Ascending aorta (tissue), 2 donors: ENCODE measurements around the gene MEGF8. TPM values are rescaled to one million over a fixed set of nuclear protein-coding genes. Genes with fewer than 3 reads are reported as not detected.

Experiments
- DNase-seq, 2 donors: peaks; one replicate each; pipeline ENCODE4 v3.0.0-alpha.2; 2019; ENCODE audit warnings: low spot score in 2 of 2
- H3K27ac ChIP-seq, 2 donors: fragments of 200-600 bp; sonication (generic); one replicate each; pipeline ENCODE4 v1.5.1; 2016 to 2017; ENCODE audit warnings: mild to moderate bottlenecking in 1 of 2
- H3K27me3 ChIP-seq: fragments of 200-600 bp; sonication (generic); one replicate; pipeline ENCODE4 v1.5.1; 2017
- H3K36me3 ChIP-seq, 2 donors: fragments of 200-600 bp; sonication (generic); one replicate each; pipeline ENCODE4 v1.5.1; 2016
- H3K4me1 ChIP-seq, 2 donors: fragments of 200-600 bp; sonication (generic); one replicate each; pipeline ENCODE4 v1.5.1; 2016 to 2017; ENCODE audit warnings: mild to moderate bottlenecking in 1 of 2
- H3K4me3 ChIP-seq, 2 donors: fragments of 200-600 bp; sonication (generic); one replicate each; pipeline ENCODE4 v1.5.1; 2016 to 2017; ENCODE audit warnings: mild to moderate bottlenecking in 1 of 2
- H3K9me3 ChIP-seq, 2 donors: fragments of 200-600 bp; sonication (generic); one replicate each; pipeline ENCODE4 v1.5.1; 2016
- intact Hi-C: fragments of 100-400 bp; cut with DNase I; formaldehyde crosslinking; loops from one replicate; pipeline ENCODE4 v1.15.1; 2023
- total RNA-seq: library from RNA; depleted of rRNA; stranded (reverse); fragments of >200 nt; gene quantifications from one replicate; pipeline ENCODE4 v1.1.0, GENCODE V29; 2016
- TF ChIP-seq, protein P1 (sequence below), 3 experiments: fragments of 200-600 bp in 2 of 3; fragments of 450-650 bp in 1 of 3; sonication (generic) in 2 of 3; IDR thresholded peaks; one replicate each; pipeline ENCODE4 v1.5.1; 2016 to 2019; ENCODE audit warnings: antibody characterized with exemption in 3 of 3, mild to moderate bottlenecking in 1 of 3, moderate library complexity in 1 of 3

MEGF8 gene
- total RNA-seq, 1 donor from 2014 or later = 61.8 TPM

DNA sequence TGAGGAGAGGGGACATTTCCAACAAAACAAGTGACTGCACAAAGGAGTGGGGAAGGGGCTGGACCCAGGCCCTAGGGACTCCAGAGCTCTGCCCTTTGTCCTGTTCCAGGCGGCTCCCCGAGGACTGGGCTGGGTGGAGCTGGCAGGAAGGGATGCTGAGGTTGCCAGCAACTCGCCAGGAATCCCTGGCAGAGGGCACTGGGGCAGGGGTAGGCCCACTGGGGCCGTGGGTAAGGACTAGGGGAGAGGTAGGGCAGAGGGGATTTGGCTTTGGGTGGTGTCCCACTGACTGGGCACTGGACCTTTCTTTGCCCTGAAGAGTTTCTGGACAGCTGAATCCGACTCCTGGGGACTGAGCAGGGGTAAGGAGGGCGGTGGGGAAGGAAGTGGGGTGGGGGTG lies 93.9 kb downstream of the MEGF8 start:
- Histone ChIP-seq H3K4me3 (no peak overlapping the region), H3K4me1 (peaks cover 0 to 13% of the 10 kb centered on the region in 2 donors), H3K9me3 (no peaks in the 10 kb centered on the region), H3K27me3 (no peaks in the 10 kb centered on the region), H3K27ac (no peak overlapping the region), H3K36me3 (no peaks in the 10 kb centered on the region)
- TF ChIP-seq, protein P1, sequence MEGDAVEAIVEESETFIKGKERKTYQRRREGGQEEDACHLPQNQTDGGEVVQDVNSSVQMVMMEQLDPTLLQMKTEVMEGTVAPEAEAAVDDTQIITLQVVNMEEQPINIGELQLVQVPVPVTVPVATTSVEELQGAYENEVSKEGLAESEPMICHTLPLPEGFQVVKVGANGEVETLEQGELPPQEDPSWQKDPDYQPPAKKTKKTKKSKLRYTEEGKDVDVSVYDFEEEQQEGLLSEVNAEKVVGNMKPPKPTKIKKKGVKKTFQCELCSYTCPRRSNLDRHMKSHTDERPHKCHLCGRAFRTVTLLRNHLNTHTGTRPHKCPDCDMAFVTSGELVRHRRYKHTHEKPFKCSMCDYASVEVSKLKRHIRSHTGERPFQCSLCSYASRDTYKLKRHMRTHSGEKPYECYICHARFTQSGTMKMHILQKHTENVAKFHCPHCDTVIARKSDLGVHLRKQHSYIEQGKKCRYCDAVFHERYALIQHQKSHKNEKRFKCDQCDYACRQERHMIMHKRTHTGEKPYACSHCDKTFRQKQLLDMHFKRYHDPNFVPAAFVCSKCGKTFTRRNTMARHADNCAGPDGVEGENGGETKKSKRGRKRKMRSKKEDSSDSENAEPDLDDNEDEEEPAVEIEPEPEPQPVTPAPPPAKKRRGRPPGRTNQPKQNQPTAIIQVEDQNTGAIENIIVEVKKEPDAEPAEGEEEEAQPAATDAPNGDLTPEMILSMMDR (IDR thresholded peaks at IDR 0.05) = no peak
- DNase-seq = no peak
- intact Hi-C loops = no loop called here

DNA sequence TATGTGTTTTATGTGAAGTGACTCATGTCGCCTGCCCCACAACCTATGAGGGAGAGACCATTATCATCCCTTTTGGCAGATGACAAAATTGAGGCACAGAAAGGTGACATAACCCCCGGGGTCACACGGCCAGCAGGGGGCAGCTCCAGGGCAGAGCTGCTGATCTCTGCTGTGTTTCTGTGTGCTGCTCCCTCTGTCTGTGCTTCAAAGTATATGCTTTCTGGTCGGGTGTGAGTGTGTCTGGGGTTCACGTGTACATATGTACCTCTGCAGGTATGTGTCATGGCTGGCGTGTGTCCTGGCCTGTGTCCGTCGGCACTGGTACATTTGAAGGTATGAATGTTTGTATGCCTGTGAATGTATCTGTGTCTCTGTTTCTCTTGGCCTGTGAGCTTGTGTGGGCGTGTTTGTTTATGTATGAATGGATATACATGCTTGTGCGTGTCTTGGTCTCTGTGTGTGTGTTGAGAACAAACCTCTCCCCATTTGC lies 94.7 kb downstream of the MEGF8 start:
- DNase-seq = no peak
- no peak overlapping the region for H3K27ac ChIP-seq
- H3K9me3 ChIP-seq = no peaks in the 10 kb centered on the region
- intact Hi-C loops = no loop called here
- no peak overlapping the region for H3K4me3 ChIP-seq
- peaks cover 0 to 14% of the 10 kb centered on the region in 2 donors for H3K4me1 ChIP-seq
- TF ChIP-seq, protein P1 (IDR thresholded peaks at IDR 0.05) = peak; percentile 10 to 32 (median 26)
- H3K36me3 ChIP-seq = no peaks in the 10 kb centered on the region
- H3K27me3 ChIP-seq = no peaks in the 10 kb centered on the region

DNA sequence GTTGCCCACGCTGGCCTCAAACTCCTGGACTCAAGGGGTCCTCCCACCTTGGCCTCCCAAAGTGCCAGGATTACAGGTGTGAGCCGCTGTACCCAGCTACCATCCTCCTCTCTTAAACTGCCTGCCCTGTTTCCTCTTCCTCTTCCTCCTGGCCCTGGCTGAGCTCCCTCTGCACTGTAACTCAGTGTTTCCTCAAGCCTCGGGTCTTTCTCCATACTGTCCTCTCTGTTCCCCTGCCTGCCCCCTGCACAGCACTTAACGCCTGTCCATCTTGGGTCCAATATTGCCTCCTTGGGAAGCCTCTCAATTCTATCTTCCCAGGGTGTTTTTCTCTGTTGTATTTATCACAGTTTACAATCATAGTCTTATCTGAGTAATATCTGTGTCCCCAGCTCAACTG lies 95.7 kb downstream of the MEGF8 start:
- DNase-seq = peak in 1 of 2 donors; percentile 58
- H3K4me1 ChIP-seq = peaks cover 0 to 14% of the 10 kb centered on the region in 2 donors
- H3K9me3 ChIP-seq = no peaks in the 10 kb centered on the region
- H3K27me3 ChIP-seq = no peaks in the 10 kb centered on the region
- intact Hi-C loops = no loop called here
- H3K4me3 ChIP-seq = no peak overlapping the region
- H3K27ac ChIP-seq = no peak overlapping the region
- no peaks in the 10 kb centered on the region for H3K36me3 ChIP-seq
- TF ChIP-seq, protein P1 (IDR thresholded peaks at IDR 0.05) = no peak

DNA sequence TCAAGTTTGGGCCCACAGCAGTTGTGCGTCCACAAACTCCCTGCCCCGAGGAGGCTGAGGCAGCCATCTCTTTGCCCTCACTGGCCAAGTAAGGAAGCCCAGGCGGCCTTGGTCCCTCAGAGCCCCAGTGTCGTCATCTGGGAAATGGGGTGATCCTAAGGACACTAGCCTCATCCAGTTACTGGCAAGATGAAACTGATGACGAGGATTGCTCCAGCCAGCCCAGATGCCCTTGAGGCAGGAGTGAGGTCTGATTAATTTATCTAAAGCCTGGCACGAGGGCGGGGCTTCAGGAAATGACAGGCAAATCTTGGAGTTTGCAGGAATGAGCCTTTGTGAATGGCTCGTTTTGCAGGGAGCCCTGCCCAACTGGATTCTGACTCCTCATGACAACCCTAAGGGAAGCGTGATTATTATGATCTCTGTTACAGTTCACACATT lies 96.2 kb downstream of the MEGF8 start:
- intact Hi-C loops = no loop called here
- no peaks in the 10 kb centered on the region for H3K9me3 ChIP-seq
- H3K27me3 ChIP-seq = no peaks in the 10 kb centered on the region
- no peaks in the 10 kb centered on the region for H3K36me3 ChIP-seq
- DNase-seq = peak in 1 of 2 donors; percentile 61
- no peak overlapping the region for H3K27ac ChIP-seq
- H3K4me3 ChIP-seq = no peak overlapping the region
- H3K4me1 ChIP-seq = peaks cover 0 to 14% of the 10 kb centered on the region in 2 donors
- TF ChIP-seq, protein P1 (IDR thresholded peaks at IDR 0.05) = no peak

DNA sequence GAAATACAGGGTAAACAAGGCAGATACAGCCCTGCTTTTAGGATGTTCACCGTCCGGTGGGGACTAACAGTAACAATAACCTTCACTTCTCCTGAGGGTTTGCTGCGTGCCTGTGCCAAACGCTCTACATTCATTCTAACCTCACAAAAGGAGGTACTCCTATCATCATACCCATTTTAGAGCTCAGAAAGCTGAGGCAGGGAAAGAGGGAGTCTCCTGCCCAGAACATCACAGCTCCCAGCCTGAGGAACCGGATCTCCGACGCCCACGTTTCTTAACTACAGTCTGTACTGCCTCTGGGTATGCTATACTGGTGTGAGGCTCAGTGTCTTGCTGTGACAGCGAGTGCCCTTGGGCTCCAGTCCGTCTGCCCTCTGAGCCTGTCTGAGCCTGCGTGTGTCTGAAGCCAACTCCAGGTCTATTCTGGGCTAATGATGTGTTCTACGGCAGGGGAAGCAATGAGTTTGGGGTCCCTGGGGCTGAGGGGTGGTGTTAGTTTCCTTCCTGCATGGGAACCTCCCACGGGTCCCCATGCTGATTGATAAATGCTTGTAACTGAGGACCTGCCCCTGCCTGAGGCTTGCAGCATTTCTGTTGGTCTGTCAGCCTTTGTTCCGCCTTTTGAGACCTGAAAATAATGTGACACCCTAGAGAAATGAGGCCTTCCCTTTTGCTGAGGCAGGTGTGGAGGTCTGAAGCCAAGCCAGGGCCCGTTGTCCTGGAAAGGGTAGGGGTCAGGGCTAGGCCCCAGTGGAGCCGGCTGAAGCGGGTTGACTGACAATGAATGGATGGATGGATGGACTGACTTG lies 96.9 kb downstream of the MEGF8 start:
- intact Hi-C loops = no loop called here
- H3K4me3 ChIP-seq = peak overlapping the region; percentile 66 to 72
- no peaks in the 10 kb centered on the region for H3K27me3 ChIP-seq
- TF ChIP-seq, protein P1 (IDR thresholded peaks at IDR 0.05) = no peak
- peaks cover 0 to 14% of the 10 kb centered on the region in 2 donors for H3K4me1 ChIP-seq
- H3K36me3 ChIP-seq = no peaks in the 10 kb centered on the region
- no peak overlapping the region for H3K27ac ChIP-seq
- H3K9me3 ChIP-seq = no peaks in the 10 kb centered on the region
- DNase-seq = peak in 1 of 2 donors; percentile 64
